HG03060 (cell line): Measurements from ENCODE around the gene VPS51.
"Not testable (repeated sequence)": the region's sequence is repeated elsewhere in the genome, so short reads cannot be mapped to it uniquely, and the experiment has no call there.

Source experiments
- ATAC-seq: cut with Tn5 transposase; IDR thresholded peaks from one replicate; pipeline ENCODE4 v1.9.1; 2021; ENCODE audit warnings: low read depth, moderate number of reproducible peaks; ENCODE audit not compliant: unreplicated experiment

Gene VPS51

DNA sequence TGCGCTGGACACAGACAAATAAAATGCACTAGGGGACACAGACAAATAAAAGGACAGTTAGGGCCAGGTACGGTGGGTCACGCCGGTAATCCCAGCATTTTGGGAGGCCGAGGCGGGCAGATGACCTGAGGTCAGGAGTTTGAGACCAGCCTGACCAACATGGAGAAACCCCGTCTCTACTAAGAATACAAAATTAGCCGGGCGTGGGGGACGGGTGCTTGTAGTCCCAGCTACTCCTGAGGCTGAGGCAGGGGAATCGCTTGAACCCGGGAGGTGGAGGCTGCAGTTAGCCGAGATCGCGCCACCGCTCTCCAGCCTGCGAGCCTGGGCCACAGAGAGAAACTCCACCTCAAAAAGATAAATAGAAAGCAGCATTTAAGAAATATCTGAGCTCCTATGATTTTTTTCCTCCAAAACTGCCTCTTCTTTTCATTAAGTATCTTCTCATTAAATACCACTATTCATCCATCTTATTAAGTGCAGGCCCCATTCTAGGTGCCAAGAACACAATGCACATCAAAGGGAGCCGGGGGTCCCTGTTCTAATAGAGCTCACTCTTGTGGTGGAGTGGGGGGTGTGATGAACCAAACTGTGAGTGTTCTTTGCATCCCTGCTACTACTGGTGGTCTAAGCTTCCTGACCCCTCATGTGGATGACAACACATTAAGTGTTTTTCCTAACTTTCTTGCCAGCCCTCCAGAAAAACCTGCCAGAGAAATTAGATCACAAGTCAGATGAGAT is 22.3 kb downstream of the VPS51 start:
- no peak for ATAC-seq

DNA sequence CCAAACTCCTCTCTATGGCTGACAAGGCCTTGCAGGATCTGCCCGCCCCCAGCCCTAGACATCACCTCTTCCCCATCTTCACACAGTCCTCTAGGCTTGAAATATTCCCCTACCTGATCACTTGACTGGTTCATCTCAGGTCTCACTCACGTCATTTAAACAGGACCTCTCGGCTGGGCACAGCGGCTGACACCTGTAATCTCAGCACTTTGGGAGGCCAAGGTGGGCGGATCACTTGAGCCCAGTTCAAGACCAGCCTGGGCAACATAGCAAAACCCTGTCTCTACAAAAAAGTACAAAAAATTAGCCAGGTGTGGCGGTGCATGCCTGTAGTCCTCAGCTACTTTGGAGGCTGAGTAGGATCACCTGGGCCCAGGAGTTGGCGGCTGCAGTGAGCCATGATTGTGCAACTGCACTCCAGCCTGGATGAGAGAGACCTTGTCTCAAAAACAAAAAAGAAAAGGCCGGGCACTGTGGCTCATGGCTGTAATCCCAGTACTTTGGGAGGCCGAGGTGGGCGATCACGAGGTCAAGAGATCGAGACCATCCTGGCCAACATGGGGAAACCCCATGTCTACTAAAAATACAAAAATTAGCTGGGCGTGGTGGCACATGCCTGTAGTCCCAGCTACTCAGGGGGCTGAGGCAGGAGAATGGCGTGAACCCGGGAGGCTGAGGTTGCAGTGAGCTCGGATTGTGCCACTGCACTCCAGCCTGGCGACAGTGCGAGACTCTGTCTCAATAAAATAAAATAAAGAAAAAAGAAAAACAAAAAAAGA is 23.1 kb downstream of the VPS51 start:
- ATAC-seq: not testable (repeated sequence)

DNA sequence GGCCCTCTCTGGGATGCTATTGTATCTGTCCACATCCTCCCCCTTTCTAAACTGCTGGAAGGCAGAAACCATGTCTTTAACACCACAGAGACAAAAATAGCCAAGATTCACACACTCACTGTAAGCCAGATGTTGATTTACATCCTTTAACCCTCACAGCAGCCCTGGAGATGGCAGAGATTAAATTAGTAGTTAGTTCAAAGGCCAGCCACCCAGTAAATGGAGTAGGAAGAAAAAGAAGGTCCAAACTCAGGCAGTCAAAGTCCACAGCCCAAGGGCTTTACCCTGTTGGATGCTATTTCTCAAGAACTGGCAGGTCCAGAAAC is 23.6 kb downstream of the VPS51 start:
- ATAC-seq: no peak

GRCh38 chr11:65120831-65121230 is 24.8 kb downstream of the VPS51 start:
- no peak for ATAC-seq

DNA sequence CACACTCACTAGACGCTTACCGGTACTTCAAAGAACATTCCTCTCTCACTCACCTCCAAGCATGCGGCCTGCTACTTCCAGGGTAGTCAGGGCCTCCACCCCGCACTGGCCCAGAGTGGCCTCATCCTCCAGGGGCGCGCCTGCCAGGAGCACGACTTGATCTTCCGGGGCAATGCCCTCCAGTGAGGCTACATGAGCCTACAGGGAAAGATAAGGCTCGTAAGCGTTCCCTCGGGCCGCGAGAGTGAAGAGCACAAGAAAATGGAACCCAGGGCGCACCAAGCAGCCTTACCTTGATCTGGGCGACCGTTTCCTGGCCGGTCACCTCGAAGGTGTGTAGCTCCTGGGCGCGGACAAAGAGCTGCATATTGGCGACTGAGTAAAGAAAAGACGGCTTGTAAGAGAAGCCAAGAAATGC is 25.4 kb downstream of the VPS51 start:
- ATAC-seq: no peak

DNA sequence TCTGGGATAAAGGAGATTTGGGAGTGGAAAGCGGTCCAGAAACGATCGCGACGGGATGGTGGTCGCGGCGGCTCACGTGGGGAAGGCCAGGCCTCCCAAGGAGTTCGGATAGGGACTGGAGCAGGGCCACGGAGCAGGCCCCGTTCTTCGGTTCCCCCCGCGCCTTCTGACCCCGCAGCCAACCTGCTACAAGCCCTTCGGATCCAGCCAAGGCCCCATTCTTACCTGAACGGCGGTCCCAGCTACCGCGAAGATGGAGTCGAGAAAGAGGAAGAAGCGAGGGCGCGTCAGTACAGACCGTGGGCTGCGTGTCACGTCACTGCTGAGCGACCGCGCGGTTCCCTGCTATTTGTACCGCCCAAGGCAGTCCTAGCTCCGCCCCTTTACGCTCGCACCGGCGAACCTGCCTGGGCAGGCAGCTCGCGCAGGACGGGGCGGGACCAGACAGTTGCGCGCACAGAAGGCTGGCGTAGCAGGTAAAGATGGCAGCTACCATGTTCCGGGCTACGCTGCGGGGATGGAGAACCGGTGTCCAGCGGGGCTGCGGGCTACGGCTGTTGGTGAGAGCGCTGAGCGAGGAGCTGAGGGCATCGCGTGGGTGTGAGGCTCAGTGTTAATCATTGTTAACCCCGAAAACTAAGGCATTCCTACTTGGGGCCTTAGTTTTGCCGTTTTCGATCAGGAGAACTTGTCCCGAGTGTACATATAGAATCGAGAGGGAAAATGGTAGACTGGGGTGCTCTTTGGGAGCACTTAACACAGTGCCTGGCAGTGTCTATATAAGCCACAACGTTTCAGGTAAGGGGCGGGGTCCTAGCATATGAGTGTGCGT is 26.1 kb downstream of the VPS51 start, which contains the start of the genes FAU and MRPL49:
TSS of gene FAU (minus strand) at position 270 of the 832 bp plus-strand sequence. CDS start 321 bp downstream, outside the sequence.
TSS of gene MRPL49 (plus strand) at position 457 of the 832 bp plus-strand sequence. CDS start at position 483, 26 bp downstream.
- peak; percentile 44 for ATAC-seq

DNA sequence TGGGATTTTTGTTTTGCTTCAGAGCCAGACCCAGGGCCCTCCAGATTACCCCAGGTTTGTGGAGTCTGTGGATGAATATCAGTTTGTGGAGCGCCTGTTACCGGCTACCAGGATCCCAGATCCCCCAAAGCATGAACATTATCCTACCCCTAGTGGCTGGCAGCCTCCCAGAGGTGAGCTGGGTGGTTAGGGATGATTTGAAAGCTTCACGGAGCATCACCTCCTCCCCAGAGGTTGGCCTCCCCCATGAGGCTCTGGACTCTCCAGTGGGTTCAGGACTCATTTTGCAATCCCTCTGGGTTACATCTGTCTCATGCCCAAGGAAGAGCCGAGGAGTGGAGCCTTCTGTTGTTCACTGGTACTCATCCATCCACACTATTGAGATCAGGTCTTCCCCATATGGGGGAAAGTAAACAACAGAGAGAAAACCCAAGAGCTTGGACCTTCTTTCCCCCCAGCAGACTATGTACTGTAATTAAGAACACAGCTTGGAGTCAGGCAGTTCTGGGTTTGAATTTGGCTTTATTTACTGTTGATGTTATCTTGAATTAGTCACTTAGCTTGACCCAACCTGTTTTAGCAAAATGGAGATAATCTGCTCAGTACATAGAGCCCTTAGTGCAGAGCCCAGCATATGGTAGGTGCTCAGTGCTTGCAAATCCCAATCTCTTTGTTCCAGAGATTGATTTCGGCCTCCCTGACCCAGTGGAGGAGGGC is 28.6 kb downstream of the VPS51 start:
- no peak for ATAC-seq

- ATAC-seq: no peak
Measured at GRCh38 chr11:65125197-65126056, 29.4 kb downstream of the VPS51 start.

DNA sequence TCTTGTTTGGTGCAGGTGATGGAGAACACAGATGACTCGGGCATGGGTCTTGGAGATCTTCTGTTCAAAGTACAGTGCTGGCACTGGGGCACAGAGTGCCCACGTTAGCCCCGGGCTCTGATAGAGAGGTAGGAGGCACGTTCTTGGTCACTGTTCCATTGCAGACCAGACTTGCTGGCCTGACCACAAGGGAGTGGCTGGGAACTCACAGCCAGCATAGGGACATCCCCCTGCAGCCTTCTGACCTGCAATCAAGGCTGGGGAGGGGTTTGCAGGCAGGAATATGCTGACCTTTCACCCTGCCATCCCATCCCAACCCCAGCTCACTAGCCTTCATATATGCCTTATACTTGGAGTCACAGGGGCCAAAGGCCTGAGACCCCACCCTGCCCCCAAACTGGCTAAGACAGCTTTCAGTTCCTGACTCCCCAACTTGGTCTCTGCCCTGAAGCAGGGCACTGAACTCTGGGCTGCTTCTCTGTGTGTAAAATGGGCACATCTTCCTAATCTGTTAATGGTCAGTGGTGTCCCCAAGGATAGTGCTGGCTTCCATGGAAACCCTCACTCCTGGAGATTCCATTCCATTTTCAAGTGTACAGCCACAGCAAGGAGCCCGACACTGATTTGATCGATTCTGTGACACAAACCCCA is 30.7 kb downstream of the VPS51 start:
- no peak for ATAC-seq

- ATAC-seq: no peak
Measured at GRCh38 chr11:65127473-65128181, 31.6 kb downstream of the VPS51 start.

DNA sequence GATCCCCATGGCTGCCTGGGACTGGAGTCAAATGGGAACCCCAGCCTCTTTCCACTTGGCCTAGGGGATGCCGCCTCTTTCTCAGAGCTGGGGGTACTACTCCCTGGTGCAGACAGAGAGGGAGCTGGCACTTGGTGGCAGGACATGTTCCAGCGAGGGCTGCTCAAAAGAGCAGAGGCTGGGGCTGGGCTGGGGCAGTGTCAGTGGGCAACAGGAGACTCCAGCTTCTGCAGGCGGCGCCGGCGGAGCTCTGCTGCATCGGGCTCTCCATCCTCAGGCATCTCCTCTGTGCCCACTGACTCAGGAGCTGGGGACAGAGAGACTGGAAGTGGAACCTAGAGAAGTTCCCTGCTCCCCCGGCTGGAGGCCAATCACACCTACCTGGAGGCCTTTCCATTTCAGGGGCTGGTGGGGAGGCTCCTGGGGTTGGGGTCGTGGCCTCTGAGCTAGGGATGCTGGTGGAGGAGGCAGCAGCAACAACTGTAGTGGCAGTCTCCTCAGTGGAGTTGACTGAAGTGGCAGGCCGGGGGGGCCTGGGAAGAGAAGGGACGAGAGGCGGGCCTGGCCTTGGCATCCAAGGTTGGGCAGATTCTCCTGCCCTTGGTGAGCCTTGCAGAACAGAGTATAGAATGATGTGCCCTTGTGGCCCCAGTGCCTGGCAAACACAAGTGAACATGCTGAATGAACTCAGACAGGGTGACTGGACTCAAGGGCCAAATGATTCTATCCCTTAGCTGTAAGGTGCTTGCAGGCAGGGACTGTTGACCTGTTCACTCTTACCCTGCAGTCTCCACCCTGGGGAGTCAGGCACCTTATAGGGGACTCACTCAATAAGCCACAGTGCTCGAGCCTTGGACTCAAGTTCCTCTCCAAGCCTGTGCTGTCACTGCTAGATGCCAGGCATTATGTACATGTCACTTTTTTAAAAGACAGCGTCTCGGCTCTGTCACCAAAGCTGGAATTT is 32.5 kb downstream of the VPS51 start:
- ATAC-seq: no peak

DNA sequence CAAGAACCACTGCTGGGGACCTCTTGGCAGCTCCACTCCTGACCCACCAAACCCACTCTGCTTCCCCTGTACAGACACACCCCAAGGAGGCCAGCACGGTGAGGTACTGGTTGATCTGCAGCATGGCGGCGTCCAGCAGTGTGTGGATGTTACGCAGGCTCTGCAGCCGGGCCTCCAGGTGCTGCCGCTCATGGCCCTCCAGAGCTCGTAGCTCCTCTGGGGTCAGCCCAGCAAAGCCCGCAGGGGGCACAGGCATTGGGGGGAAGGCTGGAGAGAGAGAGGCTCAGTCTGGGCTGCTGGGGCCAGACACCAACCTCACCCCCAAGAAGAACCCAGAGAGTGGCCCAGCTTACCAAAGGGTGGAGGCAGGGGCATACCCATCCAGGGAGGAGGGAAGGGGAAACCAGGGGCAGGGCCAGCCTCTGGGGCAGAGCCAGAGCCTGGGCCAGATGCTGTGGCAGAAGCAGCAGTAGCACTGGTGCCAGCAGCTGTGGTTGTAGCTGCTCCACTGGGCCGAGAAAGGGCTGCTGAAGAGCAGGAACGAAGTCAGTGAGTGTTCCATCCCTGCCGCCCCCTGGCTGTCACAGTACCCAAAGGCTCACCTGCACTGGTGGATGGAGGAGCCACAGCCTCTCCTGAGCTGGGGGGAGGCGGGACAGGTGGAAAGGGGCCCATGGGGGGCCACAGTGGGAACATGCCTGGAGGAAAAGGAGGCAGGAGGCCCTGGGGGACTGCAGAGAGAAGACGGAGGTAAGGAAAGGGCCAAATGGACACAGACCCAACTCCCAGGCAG is 33.8 kb downstream of the VPS51 start:
- ATAC-seq: no peak

GRCh38 chr11:65130631-65131416 is 34.8 kb downstream of the VPS51 start:
- ATAC-seq: no peak

- no peak for ATAC-seq
Measured at GRCh38 chr11:65131417-65131776, 35.4 kb downstream of the VPS51 start.

DNA sequence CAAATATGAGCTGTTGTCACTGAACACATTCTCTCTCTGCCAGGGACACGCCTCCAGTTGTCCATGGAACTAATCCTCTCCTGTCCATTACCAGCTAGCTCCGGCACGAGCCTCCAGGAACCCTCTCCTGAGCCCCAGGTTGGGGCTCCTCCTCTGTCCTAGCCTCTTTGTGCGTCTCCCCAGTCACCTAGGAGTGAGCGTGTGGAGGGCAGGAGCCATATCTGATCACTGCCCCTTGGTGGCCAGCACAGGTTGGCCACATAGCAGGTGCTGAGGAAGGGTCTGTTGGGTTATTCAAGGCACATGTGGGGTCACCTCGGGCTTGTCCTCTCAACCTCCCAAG is 35.9 kb downstream of the VPS51 start:
- no peak for ATAC-seq
